ENCODE results near the gene ABHD2.

GRCh38 chr15:89098281-89098680, 10.0 kb downstream of the ABHD2 start:
- TF ChIP-seq POLR2A (IDR thresholded peaks at IDR 0.05) (no peak), CTCF (IDR thresholded peaks at IDR 0.05 in 4 of 5, conservative IDR thresholded peaks at IDR 0.05 in 1 of 5) (no peak)

All from gastrocnemius medialis (tissue), 4 donors.